ENCODE measurements around the gene CLSTN1.

GRCh38 chr1:9823943-9824701 is at the start of gene CLSTN1:
- TF ChIP-seq CTCF (IDR thresholded peaks at IDR 0.05), result no peak
- no peak for TF ChIP-seq EP300 (IDR thresholded peaks at IDR 0.05; ENCODE audit: borderline replicate concordance in 1 of 2, low read depth in 1 of 2, low read length in 1 of 2)
- no peak for TF ChIP-seq USF1 (IDR thresholded peaks at IDR 0.05; ENCODE audit: borderline replicate concordance, low read depth)
- TF ChIP-seq NRF1 (IDR thresholded peaks at IDR 0.05; ENCODE audit: low read depth, low read length), result no peak
- no peak for TF ChIP-seq IRF3 (IDR thresholded peaks at IDR 0.05; ENCODE audit: low read depth, low read length)
- TF ChIP-seq POLR2AphosphoS5 (IDR thresholded peaks at IDR 0.05; ENCODE audit: low read depth, low read length), result no peak

All from SK-N-SH (cell line).